Activated CD4-positive, alpha-beta T cell treated with anti-CD3 and anti-CD28 coated beads, Interleukin-2, Interleukin-6, amounts not matched to agents 100 ng/mL and 50 ng/mL, durations not matched to agents 16 hours and 8 hours (primary cell): ENCODE measurements around the gene ACVR1.

Experiments
- DNase-seq: peaks from one replicate; pipeline ENCODE4 v3.0.0-alpha.2; 2020

The ACVR1 gene

DNA sequence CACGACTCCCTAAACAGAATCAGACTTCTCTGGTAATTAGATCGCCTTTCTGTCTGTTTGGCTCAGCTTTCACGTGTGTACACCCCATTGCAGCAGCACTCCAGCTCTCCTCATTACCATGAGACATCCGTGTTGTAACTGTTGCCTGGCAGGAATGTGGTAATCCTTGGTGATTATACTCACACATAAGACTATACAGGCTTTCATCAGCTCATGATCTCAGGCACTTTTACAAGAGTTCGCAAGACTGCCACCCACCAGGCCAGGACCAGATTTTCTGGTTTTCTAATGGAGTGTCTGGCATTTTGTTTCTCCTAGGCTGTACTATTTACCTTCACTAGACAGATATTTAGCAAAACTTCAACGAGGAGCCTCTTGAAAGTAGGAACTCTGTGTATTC, 50.2 kb downstream of the ACVR1 start:
- DNase-seq, result no peak

DNA sequence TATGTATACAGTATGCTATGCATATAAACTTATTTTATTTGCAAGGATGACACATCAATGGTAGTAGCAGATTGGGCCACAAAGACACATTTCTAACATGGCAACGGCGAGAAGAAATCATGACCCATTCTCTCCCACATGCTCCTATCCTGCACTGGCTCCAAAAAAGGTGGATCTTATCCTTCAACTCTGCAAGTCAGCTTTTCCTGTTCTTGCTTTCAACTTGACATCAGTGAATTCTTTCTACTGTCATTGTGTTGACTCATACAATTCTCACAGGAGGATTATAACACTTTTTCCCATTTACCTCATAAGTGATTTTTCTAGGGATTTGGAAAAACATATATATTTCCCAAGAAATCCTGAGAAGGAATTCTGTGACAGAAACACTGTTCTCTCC, 53.1 kb downstream of the ACVR1 start:
- DNase-seq, result no peak

DNA sequence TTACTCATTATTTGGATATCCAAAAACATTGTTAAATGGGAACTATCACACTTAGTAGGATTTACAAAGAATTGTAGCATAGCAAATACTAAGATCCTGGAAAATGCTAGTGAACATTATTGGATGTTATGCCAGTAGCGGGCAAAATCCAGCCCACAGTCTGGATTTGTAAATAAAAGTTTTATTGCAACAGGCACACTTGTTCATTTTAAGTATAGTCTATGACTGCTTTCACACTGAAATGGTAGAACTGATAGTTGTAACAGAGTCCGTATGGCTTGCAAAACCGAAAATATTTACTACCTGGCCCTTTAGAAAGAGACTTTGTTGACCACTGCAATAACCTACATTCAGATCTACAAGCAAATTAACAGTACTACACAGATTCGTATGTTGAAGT, 53.6 kb downstream of the ACVR1 start:
- DNase-seq, result no peak

DNA sequence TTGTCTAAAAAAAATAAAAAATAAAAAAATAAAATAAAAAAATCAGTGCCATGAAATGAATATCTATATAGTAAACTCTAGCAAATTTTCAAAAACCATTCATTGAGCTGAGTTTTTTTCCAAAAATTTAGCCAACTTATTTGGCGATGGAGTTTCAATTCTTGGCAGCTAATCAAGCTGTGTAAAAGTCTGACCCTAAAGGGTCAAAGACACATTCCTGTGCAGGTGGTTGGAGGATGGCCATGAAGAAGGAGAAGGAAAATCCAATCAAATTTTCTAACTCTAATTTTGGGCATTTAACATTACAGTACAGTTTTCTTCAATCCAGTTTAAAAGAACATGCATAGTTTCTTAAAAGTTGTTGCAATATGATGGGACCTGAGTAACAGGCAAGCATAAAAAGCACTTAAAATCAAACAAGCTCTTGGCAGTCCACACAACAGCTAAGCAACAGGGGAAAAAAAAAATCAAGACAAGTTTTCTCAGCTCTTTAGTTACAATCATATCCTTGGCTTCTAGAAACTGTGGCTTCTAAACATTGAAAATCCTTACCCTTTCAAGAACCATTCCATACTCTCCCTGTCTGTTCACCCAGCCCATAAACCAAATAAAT, 54.5 kb downstream of the ACVR1 start:
- no peak for DNase-seq

DNA sequence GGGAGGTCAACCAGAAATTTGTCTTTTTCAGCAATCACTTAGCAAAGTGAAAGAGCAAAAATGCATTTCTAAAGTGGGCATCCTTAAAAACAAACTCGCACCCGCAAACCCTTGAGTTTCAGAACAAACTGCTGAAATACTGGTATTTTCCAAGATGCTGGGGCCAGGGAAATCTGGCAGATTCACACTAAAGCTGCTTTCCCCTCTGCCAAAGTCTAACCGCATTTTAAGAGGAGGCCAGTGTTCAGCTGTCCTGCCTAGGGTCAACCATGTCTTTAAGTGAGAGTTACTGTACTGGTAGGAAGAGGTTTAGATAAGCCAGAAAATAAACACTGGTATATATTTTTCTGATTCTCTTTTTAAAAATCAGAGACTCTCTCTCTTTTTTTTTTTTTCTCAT, 55.9 kb downstream of the ACVR1 start:
- DNase-seq, result no peak

DNA sequence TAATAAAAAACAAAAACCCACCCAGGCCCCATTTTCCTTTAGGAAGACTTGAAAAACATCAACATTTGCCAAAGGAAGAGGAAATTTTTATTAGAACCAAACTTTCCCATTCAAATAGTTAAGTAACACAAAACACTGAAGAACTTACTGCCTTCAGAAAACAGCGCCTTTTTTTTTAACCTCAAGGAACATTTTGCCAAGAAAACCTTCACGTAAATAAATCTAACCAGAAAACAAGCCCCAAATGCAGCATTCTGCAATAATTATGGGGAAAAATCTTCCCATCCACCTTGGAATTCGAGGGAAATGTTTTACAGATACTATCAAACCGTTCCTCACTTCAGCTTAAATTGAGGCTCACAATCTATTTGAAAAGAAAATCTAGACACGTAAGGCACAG, 56.4 kb downstream of the ACVR1 start:
- DNase-seq, result no peak

DNA sequence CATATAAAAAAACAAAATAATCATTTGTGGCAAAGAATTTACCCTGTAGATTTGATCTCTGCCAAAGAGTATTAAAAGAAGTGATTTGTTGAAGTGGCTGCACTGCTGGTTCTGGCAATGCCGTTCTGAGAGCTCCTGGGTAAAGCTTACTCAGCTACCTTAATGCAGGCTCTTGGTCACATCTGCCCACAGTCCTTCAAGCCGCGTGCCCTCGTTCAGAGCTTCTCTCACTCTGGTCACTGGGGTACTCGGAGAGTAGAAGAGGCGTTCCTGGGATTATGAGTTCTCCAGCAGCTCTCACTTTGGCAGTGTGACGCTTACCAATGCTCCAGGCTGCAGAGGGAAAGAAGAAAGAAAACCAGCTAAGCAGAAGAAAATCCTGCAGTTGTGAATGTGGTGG, 57.9 kb downstream of the ACVR1 start:
- no peak for DNase-seq

DNA sequence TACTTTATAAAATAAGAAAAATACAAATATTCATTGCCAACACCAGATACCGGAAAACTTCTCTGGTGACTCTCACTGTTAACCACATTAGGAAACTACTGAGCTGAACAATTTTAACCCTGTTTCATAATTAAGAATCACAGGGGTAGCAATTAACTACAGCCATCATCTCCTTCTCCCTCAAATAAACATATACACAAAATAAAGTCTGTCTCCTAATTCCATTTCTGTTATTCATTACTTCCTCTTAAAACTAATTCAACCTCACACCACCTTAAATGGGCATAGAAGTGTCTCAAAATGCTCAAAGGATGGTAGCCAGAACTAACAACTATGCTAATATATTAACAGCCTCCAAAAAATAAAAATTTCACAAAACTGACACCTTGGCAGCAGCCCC, 60.7 kb downstream of the ACVR1 start:
- DNase-seq, result no peak

DNA sequence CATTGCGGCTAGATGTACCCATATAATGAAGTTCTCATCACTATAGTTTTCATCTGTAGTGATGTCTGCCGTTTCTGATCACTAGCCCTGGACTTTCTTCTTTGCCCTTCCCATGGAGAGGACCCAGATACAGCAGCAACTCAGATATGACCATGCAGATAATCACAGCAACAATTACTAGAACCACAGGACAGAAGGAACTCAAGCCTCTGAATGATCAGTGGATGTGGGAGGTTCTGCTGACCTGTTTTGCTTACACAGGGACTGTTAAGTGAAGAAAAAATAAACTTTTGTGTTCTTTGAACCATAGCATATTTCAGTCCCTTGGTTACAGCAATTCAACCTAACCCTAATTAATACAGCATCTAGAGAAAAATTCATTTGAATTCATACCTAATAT, 62.7 kb downstream of the ACVR1 start:
- no peak for DNase-seq

DNA sequence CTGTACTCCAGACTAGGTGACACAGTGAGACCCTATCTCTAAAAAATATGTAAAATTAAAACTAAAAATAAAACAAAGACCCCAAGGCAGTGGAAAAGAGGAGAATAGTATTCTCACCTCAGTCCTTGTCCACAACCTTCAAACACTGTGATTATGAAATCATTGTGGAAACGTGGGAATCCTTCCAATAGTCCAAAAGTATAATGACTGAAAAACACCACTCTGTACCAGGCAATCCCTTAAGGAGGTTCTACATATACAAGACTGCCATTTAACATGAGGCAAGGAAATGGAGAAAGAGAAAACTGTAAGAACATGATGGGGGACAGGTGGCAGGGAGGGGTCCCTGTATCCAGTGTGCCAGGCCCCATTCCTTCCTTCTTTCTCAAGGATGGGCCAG, 66.1 kb downstream of the ACVR1 start:
- no peak for DNase-seq

DNA sequence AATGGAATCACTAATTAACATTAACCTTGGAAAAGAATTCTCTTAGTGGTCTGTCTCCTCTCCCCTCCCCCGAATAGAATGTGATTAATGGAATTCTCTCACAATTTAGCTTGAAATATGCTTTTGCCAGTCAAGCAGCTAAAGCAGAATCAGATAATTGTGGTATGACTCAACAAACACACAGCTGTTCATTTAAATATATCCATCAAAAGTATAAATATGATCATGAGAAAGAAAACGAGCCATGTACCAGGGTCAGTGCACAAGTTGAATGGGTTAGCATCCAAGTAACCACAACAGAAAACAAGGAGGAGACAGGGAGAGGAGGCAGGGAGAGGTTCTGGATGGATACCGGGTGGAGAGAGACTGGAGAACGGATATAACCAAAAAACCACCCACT, 66.9 kb downstream of the ACVR1 start:
- DNase-seq, result no peak

DNA sequence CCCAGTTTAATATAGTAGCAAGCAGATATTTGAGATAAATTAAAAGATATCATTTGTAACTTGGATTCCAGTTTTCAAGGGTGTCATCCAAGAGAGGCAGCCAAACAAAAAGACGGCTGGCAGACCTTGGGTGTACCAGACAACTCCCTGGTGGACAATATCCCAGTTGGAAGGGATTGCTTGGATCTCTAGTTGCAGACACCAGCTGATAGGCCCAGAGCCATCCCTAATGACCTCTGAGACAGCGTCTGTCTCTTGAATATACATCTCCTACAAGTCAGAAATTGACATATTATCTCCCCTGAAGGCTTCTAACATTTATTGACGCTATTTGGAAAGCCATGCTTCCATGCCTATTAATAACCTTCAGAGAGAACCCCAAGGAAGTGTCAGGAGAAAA, 67.7 kb downstream of the ACVR1 start:
- DNase-seq, result no peak

DNA sequence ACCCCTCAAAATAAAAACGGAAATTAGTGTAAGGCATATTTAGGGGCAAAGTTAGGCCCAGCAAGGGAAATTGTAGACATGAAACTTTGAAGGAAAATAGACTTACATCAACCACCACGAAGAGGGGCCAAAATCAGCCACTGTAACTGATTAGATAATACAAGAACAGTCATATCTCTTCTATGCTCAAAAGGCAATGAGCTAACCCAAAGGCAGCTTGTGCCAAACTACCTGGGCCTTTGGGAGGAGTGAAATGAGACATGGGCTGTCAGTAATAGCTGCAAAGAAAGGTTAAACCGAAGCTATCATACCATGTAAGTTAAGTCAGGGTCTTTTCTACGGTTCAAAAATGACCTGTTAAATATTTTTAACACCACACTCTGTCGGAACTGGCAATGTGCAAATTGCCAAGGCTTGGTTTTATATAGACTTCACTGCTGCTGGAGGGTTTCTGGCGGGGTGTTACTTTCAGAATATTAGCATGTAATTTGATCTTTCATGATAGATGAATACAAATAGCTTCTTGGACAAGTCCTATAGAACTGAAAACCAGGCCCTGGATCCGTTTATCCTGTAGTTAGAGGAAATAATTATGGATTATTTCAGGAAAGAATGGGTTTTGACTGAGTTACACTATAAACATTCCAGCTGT, 69.6 kb downstream of the ACVR1 start:
- DNase-seq, result no peak

DNA sequence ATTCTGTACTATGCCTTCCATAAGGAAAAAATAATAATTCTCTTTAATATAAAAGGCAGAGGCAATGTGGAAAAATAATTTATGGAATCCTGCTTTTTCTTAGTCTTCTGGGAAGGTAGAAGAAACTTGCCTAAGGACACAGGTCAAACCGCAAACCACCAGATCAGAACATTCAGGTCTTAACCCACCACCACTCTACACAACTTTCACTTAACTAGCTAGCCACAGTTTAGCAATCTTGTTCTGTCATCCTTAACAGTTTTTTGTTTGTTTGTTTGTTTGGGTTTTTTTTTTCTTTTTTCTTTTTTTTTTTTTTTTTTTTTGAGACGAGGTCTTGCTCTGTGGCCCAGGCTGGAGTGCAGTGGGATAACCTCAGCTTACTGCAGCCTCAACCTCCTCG, 70.6 kb downstream of the ACVR1 start:
- DNase-seq, result no peak

DNA sequence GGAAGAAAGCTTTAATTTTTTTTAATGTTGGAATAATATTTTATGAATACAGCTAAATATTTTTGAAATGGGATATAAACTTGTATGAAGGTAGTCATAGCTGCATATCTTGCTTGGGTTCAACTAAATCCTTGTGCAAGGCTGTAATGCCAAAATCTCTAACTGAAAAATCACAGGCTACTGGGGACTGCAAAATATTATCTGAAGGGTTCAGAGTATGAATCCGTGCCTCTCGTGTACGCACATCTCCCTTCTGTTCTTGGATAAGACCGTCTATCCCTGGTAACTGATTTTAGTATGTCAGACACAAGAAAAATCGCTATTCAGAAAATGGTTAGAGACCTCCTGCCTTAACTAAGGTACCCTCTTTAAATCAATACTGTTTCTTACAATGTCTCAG, 71.8 kb downstream of the ACVR1 start:
- no peak for DNase-seq

DNA sequence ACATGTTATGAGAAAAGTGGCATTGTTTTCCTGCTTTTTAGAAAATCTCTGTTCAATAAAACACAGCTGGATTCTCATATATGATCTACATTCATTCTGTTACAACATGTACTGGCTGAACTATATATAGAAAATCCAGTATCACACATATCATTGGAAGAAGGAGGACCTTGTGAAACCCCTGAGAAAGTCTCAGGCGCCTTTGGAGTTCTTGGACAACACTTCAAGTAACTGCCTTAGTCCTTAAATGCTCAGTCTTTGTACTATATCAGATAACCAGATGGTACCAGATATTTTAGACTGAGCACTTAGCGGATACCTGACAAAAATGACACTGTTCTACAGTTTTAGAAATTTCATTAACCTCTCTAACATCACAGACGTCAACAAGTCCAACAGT, 72.2 kb downstream of the ACVR1 start:
- no peak for DNase-seq

DNA sequence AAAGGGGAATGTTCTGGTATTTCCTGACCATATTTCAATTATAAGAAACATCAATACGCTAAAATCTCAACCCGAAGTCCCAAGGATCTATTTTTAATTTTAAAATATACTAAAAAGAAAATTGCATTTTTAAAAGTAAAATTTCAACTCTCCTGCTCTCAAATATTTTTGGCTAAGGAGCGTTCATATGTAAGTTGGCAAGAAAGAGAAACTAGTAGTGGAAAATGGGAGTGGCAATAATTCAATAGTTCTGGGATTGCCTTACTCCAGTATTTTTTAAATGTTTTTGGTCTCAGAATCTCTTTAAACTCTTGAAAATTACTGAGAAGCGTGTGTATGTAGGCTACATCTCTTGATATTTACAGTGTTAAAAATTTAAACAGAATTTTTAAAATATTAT, 72.7 kb downstream of the ACVR1 start:
- no peak for DNase-seq

DNA sequence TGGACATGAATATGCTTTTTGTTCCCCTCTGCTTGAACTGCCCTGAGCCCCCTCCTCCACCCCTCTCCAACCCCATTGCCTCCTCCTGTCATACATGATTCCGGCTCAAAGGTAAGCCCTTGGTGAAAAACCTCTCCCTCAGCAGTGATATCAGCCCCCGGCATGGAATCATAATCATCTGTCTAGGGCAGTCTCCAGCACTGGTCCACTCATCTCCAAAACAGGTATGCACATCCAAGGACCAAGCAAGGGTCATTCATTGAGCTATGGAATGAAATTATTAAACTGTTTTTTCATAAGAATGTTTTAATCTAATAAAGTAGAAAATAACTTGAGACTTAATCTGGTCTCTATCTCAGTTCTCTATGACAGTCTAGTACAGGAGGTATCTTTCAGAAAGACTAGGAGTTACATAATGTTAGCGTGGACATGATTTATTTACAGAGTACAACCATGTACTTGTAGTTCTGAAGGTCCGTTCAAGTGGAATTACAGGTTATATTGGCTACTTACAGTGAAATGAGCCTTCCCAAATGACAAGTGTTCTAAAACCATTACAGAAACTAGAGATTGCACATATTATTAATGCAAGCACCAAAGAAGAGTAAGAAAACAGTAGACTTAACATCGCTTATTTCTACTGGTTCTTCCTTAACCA, 75.2 kb downstream of the ACVR1 start:
- DNase-seq, result no peak

DNA sequence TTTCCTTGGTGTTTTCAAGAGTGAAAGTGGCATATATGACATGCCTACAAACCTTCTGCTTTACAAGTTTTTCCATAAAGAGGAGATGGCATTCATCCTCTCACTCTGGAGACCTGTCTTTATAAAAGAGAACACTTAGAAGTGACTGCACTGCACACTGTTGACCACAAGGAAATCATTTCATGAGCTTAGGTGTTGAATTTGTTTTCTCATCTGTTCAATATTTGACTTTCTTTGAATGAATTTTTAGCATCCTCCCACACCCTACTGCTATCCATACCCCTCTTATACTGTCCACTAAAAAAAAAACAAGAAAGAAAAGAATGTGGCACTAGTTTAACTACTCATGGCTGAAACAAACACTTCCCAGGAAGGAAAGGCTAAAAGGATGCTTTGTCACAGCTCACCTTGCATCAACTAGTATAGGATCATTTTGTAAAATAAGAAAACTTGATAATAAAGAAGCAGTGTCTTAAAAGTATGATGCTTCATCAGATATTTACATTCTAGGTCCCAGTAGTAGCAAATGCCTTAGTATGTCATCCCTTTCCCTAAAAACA, 83.0 kb downstream of the ACVR1 start:
- no peak for DNase-seq

DNA sequence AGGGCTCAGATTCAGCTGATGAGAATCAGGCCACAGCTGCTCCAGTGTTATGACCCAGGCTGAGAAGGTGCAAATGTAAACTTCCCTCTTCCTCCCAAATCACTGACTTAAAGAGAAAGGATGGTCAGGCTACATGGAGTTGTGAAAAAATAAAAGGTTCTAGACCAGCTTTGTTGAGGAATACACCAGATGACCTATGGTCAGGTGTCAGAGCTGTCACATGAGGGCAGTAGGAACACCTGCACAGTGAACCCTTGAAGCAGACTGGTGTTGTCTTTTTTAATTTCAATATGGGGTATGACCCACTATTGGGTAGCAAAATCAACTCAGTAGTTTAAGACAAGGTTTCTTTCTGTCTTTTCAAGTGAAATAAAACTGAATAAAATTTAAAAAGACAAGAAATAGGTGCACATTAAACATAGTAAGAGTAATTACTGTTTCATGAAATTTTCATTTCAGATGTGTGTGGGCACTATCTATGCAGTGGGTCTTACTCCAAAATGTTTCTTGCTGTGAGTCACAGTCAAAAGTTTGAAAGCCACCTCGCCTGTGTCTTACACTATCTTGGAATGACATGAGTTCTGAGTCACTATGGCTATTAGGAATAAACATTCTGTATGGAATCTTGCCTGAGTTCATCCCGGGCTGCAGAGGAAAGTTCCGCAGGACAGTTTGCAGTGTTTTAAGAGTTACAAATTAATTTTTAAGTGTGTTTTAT, 83.6 kb downstream of the ACVR1 start:
- DNase-seq, result no peak

DNA sequence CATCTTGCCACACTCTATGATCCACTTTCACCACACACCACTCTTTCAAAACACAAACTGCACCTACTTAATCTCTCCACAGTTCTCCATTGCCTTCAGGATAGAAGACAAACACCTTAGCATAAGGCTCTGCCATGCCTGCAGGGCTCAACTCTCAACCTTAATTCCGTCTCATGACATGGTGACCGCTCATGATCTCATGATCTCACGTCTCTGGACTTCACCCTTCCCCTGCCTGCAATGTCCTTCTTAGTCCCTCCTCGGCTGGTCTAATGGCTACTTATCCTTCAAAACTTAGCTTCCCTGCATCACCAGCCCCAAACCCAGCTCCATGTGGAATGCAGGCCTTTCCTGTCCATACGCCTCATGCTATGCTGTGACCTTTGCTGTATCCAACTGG, 85.3 kb downstream of the ACVR1 start:
- no peak for DNase-seq

DNA sequence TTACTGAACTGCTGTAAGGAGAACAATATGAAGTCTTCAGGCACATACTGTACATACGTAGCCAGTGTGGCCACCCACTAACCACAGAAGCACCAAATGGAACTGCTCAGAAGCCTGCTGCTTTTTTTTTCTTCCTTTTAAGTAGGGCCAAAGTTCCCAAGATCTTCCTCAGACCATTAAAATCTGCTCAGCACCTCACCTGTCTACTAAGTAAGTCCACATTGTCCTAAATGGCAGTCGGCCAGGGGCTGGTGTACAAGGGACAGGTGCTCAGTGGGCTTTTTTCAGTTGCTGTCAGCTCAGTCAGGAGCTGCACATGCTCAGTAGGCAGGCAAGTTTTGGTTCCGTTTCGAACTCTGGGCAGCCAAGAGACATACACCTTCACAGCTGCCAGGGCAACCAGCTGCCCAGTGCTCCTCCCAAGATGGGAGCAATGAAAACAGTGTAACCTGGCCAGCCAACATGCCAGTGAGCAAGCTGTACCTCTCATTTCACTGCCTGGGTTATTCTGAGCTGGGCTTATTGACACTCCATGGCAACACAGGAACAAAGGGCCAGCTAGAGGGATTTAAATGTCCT, 86.1 kb downstream of the ACVR1 start:
- DNase-seq, result no peak

DNA sequence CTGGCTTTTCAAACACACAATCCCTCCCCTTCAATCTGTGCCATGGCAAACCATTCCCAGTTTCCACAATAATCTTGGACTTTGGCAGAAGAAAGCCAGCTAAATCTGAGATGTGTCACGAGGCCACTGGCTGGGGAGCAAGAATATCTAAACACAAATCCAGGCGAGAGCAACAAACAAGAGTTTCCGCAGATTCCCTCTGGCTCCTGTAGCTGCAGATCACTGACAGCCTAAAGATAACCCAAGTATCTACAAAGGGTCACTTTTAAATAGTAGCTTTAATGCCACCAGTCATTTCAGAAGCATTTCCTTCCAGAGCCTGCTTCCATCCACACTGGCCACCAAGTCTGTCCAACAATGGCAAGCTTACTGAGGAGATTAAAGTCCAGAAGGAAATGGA, 86.9 kb downstream of the ACVR1 start:
- DNase-seq, result no peak
